ENCODE data around the gene FAM43A.

Gene FAM43A

GRCh38 chr3:194676471-194676870, 9.2 kb upstream of the FAM43A start:
- no peak for DNase-seq (ENCODE audit: low read depth)

GRCh38 chr3:194680888-194681615, 4.6 kb upstream of the FAM43A start:
- DNase-seq (ENCODE audit: low read depth): no peak

- no peak for DNase-seq (ENCODE audit: low read depth)
Measured at GRCh38 chr3:194682189-194682693, 3.4 kb upstream of the FAM43A start.

- DNase-seq (ENCODE audit: low read depth): peak; percentile 40
Measured at GRCh38 chr3:194682694-194683310, 2.9 kb upstream of the FAM43A start.

- DNase-seq (ENCODE audit: low read depth): no peak
Measured at GRCh38 chr3:194683380-194683779, 2.3 kb upstream of the FAM43A start.

- no peak for DNase-seq (ENCODE audit: low read depth)
Measured at GRCh38 chr3:194685065-194685717, 492 bp upstream of the FAM43A start.

- DNase-seq (ENCODE audit: low read depth): no peak
Measured at GRCh38 chr3:194686414-194686815, 732 bp downstream of the FAM43A start.

GRCh38 chr3:194686816-194687637, 1.3 kb downstream of the FAM43A start:
- DNase-seq (ENCODE audit: low read depth): no peak

GRCh38 chr3:194687638-194688199, 2.0 kb downstream of the FAM43A start:
- peak; percentile 57 for DNase-seq (ENCODE audit: low read depth)

GRCh38 chr3:194688200-194688740, 2.6 kb downstream of the FAM43A start:
- no peak for DNase-seq (ENCODE audit: low read depth)

- no peak for DNase-seq (ENCODE audit: low read depth)
Measured at GRCh38 chr3:194688946-194689345, 3.3 kb downstream of the FAM43A start.

- no peak for DNase-seq (ENCODE audit: low read depth)
Measured at GRCh38 chr3:194689493-194689944, 3.8 kb downstream of the FAM43A start.

- DNase-seq (ENCODE audit: low read depth): no peak
Measured at GRCh38 chr3:194690501-194691372, 5.1 kb downstream of the FAM43A start.

- no peak for DNase-seq (ENCODE audit: low read depth)
Measured at GRCh38 chr3:194691481-194692283, 6.0 kb downstream of the FAM43A start.

GRCh38 chr3:194696702-194697101, 11.0 kb downstream of the FAM43A start:
- no peak for DNase-seq (ENCODE audit: low read depth)

- no peak for DNase-seq (ENCODE audit: low read depth)
Measured at GRCh38 chr3:194702545-194702944, 16.9 kb downstream of the FAM43A start.

- DNase-seq (ENCODE audit: low read depth): no peak
Measured at GRCh38 chr3:194705227-194705626, 19.5 kb downstream of the FAM43A start.

- DNase-seq (ENCODE audit: low read depth): no peak
Measured at GRCh38 chr3:194705761-194706160, 20.1 kb downstream of the FAM43A start.

GRCh38 chr3:194707147-194707540, 21.5 kb downstream of the FAM43A start:
- no peak for DNase-seq (ENCODE audit: low read depth)

- no peak for DNase-seq (ENCODE audit: low read depth)
Measured at GRCh38 chr3:194711286-194711685, 25.6 kb downstream of the FAM43A start.
